Heart left ventricle (tissue), 13 donors: Measurements from ENCODE around the gene ZP1.

Experiments
- CTCF ChIP-seq, 12 donors: fragments of 200-600 bp; sonication (generic) in 4 of 12; IDR thresholded peaks; one replicate each; pipeline versions ENCODE4 v1.5.0 to v1.8.0; 2018 to 2022; ENCODE audit warnings: antibody characterized with exemption in 12 of 12, mild to moderate bottlenecking in 5 of 12
- POLR2A ChIP-seq, 2 donors: fragments of 450-650 bp; IDR thresholded peaks; one replicate each; pipeline ENCODE4 v1.6.1; 2017; ENCODE audit warnings: antibody characterized with exemption in 2 of 2, mild to moderate bottlenecking in 2 of 2, moderate library complexity in 2 of 2
- donor health status: ischemic (EF 13 %, LVEDD 7.1; RV severe dilation, severe dysfunction).
- donor health status: DM: no; HTN: yes; CAD: no.
- donor health status: DM: no; HTN: no; CAD: no.
- donor health status: ischemic (EF 25% LVEDD 6.9; RV normal size, moderate dysfunction).
- donor health status: ischemic (EF 25% LVEDD 5.7; RV mildly dilated, moderate dysfunction).
- donor health status: ischemic (EF 35%, LVEDD 5.7; RV mildly dilated, moderate dysfunction).
- donor health status: nonischemic (EF 11% LVEDD 7.7; RV severe dilation, severe dysfunction).
- donor health status: DM: yes; HTN: yes; CAD: no.
- donor health status: PGD.
- donor health status: ischemic (EF 29% LVEDD 5.4; RV normal size, mild dysfunction).
- donor health status: nonischemic (EF 23%, LVEDD 6.1; RV moderate dilation, normal function).

- TF ChIP-seq POLR2A (IDR thresholded peaks at IDR 0.05) (no peak), CTCF (IDR thresholded peaks at IDR 0.05) (no peak)
Observed at GRCh38 chr11:60897496-60897895, 30.2 kb downstream of the ZP1 start.
